ENCODE results near the gene DDX39B. TPM values are rescaled to one million over a fixed set of nuclear protein-coding genes. Genes with fewer than 3 reads are reported as not detected.

The DDX39B gene
- total and polyA plus RNA-seq, 2 of the 8 experiments (the other 6 are each of a cell fraction or from before 2014, with no cell fraction given) = 780 to 1,164 TPM

GRCh38 chr6:31547727-31548543, 6.1 kb upstream of the DDX39B start (continued):
- TF ChIP-seq, protein P1, sequence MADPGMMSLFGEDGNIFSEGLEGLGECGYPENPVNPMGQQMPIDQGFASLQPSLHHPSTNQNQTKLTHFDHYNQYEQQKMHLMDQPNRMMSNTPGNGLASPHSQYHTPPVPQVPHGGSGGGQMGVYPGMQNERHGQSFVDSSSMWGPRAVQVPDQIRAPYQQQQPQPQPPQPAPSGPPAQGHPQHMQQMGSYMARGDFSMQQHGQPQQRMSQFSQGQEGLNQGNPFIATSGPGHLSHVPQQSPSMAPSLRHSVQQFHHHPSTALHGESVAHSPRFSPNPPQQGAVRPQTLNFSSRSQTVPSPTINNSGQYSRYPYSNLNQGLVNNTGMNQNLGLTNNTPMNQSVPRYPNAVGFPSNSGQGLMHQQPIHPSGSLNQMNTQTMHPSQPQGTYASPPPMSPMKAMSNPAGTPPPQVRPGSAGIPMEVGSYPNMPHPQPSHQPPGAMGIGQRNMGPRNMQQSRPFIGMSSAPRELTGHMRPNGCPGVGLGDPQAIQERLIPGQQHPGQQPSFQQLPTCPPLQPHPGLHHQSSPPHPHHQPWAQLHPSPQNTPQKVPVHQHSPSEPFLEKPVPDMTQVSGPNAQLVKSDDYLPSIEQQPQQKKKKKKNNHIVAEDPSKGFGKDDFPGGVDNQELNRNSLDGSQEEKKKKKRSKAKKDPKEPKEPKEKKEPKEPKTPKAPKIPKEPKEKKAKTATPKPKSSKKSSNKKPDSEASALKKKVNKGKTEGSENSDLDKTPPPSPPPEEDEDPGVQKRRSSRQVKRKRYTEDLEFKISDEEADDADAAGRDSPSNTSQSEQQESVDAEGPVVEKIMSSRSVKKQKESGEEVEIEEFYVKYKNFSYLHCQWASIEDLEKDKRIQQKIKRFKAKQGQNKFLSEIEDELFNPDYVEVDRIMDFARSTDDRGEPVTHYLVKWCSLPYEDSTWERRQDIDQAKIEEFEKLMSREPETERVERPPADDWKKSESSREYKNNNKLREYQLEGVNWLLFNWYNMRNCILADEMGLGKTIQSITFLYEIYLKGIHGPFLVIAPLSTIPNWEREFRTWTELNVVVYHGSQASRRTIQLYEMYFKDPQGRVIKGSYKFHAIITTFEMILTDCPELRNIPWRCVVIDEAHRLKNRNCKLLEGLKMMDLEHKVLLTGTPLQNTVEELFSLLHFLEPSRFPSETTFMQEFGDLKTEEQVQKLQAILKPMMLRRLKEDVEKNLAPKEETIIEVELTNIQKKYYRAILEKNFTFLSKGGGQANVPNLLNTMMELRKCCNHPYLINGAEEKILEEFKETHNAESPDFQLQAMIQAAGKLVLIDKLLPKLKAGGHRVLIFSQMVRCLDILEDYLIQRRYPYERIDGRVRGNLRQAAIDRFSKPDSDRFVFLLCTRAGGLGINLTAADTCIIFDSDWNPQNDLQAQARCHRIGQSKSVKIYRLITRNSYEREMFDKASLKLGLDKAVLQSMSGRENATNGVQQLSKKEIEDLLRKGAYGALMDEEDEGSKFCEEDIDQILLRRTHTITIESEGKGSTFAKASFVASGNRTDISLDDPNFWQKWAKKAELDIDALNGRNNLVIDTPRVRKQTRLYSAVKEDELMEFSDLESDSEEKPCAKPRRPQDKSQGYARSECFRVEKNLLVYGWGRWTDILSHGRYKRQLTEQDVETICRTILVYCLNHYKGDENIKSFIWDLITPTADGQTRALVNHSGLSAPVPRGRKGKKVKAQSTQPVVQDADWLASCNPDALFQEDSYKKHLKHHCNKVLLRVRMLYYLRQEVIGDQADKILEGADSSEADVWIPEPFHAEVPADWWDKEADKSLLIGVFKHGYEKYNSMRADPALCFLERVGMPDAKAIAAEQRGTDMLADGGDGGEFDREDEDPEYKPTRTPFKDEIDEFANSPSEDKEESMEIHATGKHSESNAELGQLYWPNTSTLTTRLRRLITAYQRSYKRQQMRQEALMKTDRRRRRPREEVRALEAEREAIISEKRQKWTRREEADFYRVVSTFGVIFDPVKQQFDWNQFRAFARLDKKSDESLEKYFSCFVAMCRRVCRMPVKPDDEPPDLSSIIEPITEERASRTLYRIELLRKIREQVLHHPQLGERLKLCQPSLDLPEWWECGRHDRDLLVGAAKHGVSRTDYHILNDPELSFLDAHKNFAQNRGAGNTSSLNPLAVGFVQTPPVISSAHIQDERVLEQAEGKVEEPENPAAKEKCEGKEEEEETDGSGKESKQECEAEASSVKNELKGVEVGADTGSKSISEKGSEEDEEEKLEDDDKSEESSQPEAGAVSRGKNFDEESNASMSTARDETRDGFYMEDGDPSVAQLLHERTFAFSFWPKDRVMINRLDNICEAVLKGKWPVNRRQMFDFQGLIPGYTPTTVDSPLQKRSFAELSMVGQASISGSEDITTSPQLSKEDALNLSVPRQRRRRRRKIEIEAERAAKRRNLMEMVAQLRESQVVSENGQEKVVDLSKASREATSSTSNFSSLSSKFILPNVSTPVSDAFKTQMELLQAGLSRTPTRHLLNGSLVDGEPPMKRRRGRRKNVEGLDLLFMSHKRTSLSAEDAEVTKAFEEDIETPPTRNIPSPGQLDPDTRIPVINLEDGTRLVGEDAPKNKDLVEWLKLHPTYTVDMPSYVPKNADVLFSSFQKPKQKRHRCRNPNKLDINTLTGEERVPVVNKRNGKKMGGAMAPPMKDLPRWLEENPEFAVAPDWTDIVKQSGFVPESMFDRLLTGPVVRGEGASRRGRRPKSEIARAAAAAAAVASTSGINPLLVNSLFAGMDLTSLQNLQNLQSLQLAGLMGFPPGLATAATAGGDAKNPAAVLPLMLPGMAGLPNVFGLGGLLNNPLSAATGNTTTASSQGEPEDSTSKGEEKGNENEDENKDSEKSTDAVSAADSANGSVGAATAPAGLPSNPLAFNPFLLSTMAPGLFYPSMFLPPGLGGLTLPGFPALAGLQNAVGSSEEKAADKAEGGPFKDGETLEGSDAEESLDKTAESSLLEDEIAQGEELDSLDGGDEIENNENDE (IDR thresholded peaks at IDR 0.05; ENCODE audit: insufficient replicate concordance, low read length) = no peak
- no peak for TF ChIP-seq PHF8 (conservative IDR thresholded peaks at IDR 0.05; ENCODE audit: low read depth, low read length)
- no peak for TF ChIP-seq ASH2L (IDR thresholded peaks at IDR 0.05; ENCODE audit: low read length)
- no peak for TF ChIP-seq JUND (IDR thresholded peaks at IDR 0.05; ENCODE audit: low read length)
- no peak for TF ChIP-seq SAP30 (IDR thresholded peaks at IDR 0.05; ENCODE audit: insufficient read depth, insufficient replicate concordance, low read length)
- no peak for TF ChIP-seq EGR1 (IDR thresholded peaks at IDR 0.05; ENCODE audit: borderline replicate concordance, low read depth, low read length)
- no peak for TF ChIP-seq POU5F1 (IDR thresholded peaks at IDR 0.05; ENCODE audit: low read depth, low read length)
- no peak for TF ChIP-seq POLR2AphosphoS5 (IDR thresholded peaks at IDR 0.05; ENCODE audit: low read depth, low read length)
- TF ChIP-seq RBBP5 (IDR thresholded peaks at IDR 0.05; ENCODE audit: borderline replicate concordance, low read depth, low read length) = no peak
- TF ChIP-seq ZNF274 (IDR thresholded peaks at IDR 0.05; ENCODE audit: borderline replicate concordance, extremely low read depth, low read length) = no peak

Measured in H1 (cell line).